ENCODE measurements around the gene B4GALT4.

Gene B4GALT4

GRCh38 chr3:119222391-119222790 lies 18.3 kb downstream of the B4GALT4 start:
- Histone ChIP-seq H3K9me3 (ENCODE audit: control insufficient read depth in 2 of 2, low read length in 2 of 2) (no peaks in the 10 kb centered on the region), H3K36me3 (ENCODE audit: control insufficient read depth in 2 of 2, insufficient read depth in 2 of 2, low read length in 2 of 2) (peaks cover 39 to 44% of the 10 kb centered on the region in 2 donors), H3K4me3 (ENCODE audit: low read length in 2 of 2) (no peak overlapping the region), H3K27me3 (ENCODE audit: control insufficient read depth in 1 of 2, insufficient read depth in 2 of 2, low read length in 2 of 2) (no peaks in the 10 kb centered on the region), H3K27ac (ENCODE audit: low read length) (no peak overlapping the region), H3K9ac (ENCODE audit: low read length in 2 of 2) (no peak overlapping the region), H3K4me1 (ENCODE audit: control insufficient read depth, insufficient read depth, low read length) (no peaks in the 10 kb centered on the region)

GRCh38 chr3:119221779-119222320 lies 18.8 kb downstream of the B4GALT4 start:
- Histone ChIP-seq H3K27me3 (ENCODE audit: control insufficient read depth in 1 of 2, insufficient read depth in 2 of 2, low read length in 2 of 2) (no peaks in the 10 kb centered on the region), H3K9me3 (ENCODE audit: control insufficient read depth in 2 of 2, low read length in 2 of 2) (no peaks in the 10 kb centered on the region), H3K9ac (ENCODE audit: low read length in 2 of 2) (no peak overlapping the region), H3K27ac (ENCODE audit: low read length) (no peak overlapping the region), H3K4me1 (ENCODE audit: control insufficient read depth, insufficient read depth, low read length) (no peaks in the 10 kb centered on the region), H3K4me3 (ENCODE audit: low read length in 2 of 2) (no peak overlapping the region), H3K36me3 (ENCODE audit: control insufficient read depth in 2 of 2, insufficient read depth in 2 of 2, low read length in 2 of 2) (peaks cover 39 to 47% of the 10 kb centered on the region in 2 donors)

DNA sequence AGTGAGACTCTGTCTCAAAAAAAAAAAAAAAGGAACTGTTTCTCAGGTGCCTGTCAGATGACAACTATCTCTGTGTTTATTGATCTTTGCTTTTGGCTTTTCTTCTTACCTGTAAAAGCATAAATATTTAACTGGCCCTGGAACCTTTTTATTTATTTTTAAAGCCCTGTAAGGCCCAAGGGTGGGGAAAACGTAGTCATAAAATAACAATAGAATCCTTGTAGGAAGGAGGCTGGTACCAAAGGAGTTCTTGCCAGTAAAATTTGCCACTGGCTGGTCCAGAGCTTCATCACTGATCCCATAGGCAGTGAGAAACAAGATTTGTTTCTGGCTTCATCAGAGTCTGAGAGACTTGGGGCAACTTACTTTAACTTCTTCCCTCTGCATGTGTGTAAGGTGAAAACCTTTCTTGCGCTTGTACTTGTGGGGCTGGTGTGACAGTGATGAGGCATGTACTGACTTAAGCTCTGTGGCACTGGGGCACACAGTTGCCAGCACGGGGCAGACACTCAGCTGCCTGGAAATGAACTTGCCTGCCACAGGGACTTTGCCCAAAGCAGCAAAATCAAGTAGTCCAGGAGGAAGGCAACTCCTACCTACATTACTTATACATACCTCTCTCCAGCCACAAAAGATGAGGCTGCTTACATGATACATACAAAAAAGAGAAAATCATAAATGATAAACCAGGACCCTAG lies 19.6 kb downstream of the B4GALT4 start:
- no peaks in the 10 kb centered on the region for H3K9me3 ChIP-seq (ENCODE audit: control insufficient read depth in 2 of 2, low read length in 2 of 2)
- peaks cover 38 to 42% of the 10 kb centered on the region in 2 donors for H3K36me3 ChIP-seq (ENCODE audit: control insufficient read depth in 2 of 2, insufficient read depth in 2 of 2, low read length in 2 of 2)
- H3K4me1 ChIP-seq (ENCODE audit: control insufficient read depth, insufficient read depth, low read length), result no peaks in the 10 kb centered on the region
- no peak overlapping the region for H3K9ac ChIP-seq (ENCODE audit: low read length in 2 of 2)
- no peaks in the 10 kb centered on the region for H3K27me3 ChIP-seq (ENCODE audit: control insufficient read depth in 1 of 2, insufficient read depth in 2 of 2, low read length in 2 of 2)
- no peak overlapping the region for H3K4me3 ChIP-seq (ENCODE audit: low read length in 2 of 2)
- H3K27ac ChIP-seq (ENCODE audit: low read length), result no peak overlapping the region

GRCh38 chr3:119220198-119220597 lies 20.5 kb downstream of the B4GALT4 start:
- Histone ChIP-seq H3K4me3 (ENCODE audit: low read length in 2 of 2) (no peak overlapping the region), H3K27ac (ENCODE audit: low read length) (no peak overlapping the region), H3K9ac (ENCODE audit: low read length in 2 of 2) (no peak overlapping the region), H3K9me3 (ENCODE audit: control insufficient read depth in 2 of 2, low read length in 2 of 2) (no peaks in the 10 kb centered on the region), H3K4me1 (ENCODE audit: control insufficient read depth, insufficient read depth, low read length) (no peaks in the 10 kb centered on the region), H3K27me3 (ENCODE audit: control insufficient read depth in 1 of 2, insufficient read depth in 2 of 2, low read length in 2 of 2) (no peaks in the 10 kb centered on the region), H3K36me3 (ENCODE audit: control insufficient read depth in 2 of 2, insufficient read depth in 2 of 2, low read length in 2 of 2) (peaks cover 36 to 47% of the 10 kb centered on the region in 2 donors)

- H3K27ac ChIP-seq (ENCODE audit: low read length), result no peak overlapping the region
- no peak overlapping the region for H3K9ac ChIP-seq (ENCODE audit: low read length in 2 of 2)
- H3K27me3 ChIP-seq (ENCODE audit: control insufficient read depth in 1 of 2, insufficient read depth in 2 of 2, low read length in 2 of 2), result no peaks in the 10 kb centered on the region
- H3K4me3 ChIP-seq (ENCODE audit: low read length in 2 of 2), result no peak overlapping the region
- H3K9me3 ChIP-seq (ENCODE audit: control insufficient read depth in 2 of 2, low read length in 2 of 2), result no peaks in the 10 kb centered on the region
- no peaks in the 10 kb centered on the region for H3K4me1 ChIP-seq (ENCODE audit: control insufficient read depth, insufficient read depth, low read length)
- H3K36me3 ChIP-seq (ENCODE audit: control insufficient read depth in 2 of 2, insufficient read depth in 2 of 2, low read length in 2 of 2), result peaks cover 43 to 50% of the 10 kb centered on the region in 2 donors
These were observed 21.6 kb downstream of the B4GALT4 start for GRCh38 chr3:119219069-119219468.

GRCh38 chr3:119211803-119212202 lies 28.9 kb downstream of the B4GALT4 start:
- Histone ChIP-seq H3K4me1 (ENCODE audit: control insufficient read depth, insufficient read depth, low read length) (no peaks in the 10 kb centered on the region), H3K9ac (ENCODE audit: low read length in 2 of 2) (no peak overlapping the region), H3K4me3 (ENCODE audit: low read length in 2 of 2) (no peak overlapping the region), H3K9me3 (ENCODE audit: control insufficient read depth in 2 of 2, low read length in 2 of 2) (no peaks in the 10 kb centered on the region), H3K36me3 (ENCODE audit: control insufficient read depth in 2 of 2, insufficient read depth in 2 of 2, low read length in 2 of 2) (peaks cover 17 to 27% of the 10 kb centered on the region in 2 donors), H3K27ac (ENCODE audit: low read length) (no peak overlapping the region), H3K27me3 (ENCODE audit: control insufficient read depth in 1 of 2, insufficient read depth in 2 of 2, low read length in 2 of 2) (no peaks in the 10 kb centered on the region)

DNA sequence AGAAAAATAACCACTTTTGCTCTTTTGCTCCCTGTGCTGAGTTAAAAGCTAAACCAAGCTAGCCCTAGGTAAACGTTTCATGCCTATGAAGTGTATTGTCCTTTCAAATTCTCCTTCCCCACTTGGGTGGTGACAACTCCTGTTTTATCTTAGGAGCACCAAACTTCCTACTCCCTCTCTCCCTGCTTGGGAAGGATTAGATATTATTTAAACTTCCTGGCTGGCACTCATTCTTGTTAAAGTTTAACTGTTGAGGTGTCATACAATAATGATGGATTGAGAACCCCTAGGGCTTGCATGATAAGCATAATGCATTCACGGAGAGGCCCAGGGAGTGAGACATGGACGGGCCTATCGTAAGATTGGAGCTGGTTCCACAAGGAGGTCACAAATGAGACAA lies 29.5 kb downstream of the B4GALT4 start:
- no peak overlapping the region for H3K9ac ChIP-seq (ENCODE audit: low read length in 2 of 2)

GRCh38 chr3:119207512-119207875 lies 33.2 kb downstream of the B4GALT4 start:
- Histone ChIP-seq H3K4me1 (ENCODE audit: control insufficient read depth, insufficient read depth, low read length) (peaks cover 3% of the 10 kb centered on the region), H3K36me3 (ENCODE audit: control insufficient read depth in 2 of 2, insufficient read depth in 2 of 2, low read length in 2 of 2) (peaks cover 6 to 9% of the 10 kb centered on the region in 2 donors), H3K4me3 (ENCODE audit: low read length in 2 of 2) (no peak overlapping the region), H3K9me3 (ENCODE audit: control insufficient read depth in 2 of 2, low read length in 2 of 2) (no peaks in the 10 kb centered on the region), H3K27me3 (ENCODE audit: control insufficient read depth in 1 of 2, insufficient read depth in 2 of 2, low read length in 2 of 2) (no peaks in the 10 kb centered on the region), H3K27ac (ENCODE audit: low read length) (no peak overlapping the region), H3K9ac (ENCODE audit: low read length in 2 of 2) (no peak overlapping the region)

More for the DNA sequence above, 29.5 kb downstream of the B4GALT4 start:
- H3K27ac ChIP-seq (ENCODE audit: low read length), result no peak overlapping the region
- no peaks in the 10 kb centered on the region for H3K27me3 ChIP-seq (ENCODE audit: control insufficient read depth in 1 of 2, insufficient read depth in 2 of 2, low read length in 2 of 2)
- no peaks in the 10 kb centered on the region for H3K4me1 ChIP-seq (ENCODE audit: control insufficient read depth, insufficient read depth, low read length)
- peaks cover 17 to 26% of the 10 kb centered on the region in 2 donors for H3K36me3 ChIP-seq (ENCODE audit: control insufficient read depth in 2 of 2, insufficient read depth in 2 of 2, low read length in 2 of 2)
- H3K9me3 ChIP-seq (ENCODE audit: control insufficient read depth in 2 of 2, low read length in 2 of 2), result no peaks in the 10 kb centered on the region
- H3K4me3 ChIP-seq (ENCODE audit: low read length in 2 of 2), result no peak overlapping the region

DNA sequence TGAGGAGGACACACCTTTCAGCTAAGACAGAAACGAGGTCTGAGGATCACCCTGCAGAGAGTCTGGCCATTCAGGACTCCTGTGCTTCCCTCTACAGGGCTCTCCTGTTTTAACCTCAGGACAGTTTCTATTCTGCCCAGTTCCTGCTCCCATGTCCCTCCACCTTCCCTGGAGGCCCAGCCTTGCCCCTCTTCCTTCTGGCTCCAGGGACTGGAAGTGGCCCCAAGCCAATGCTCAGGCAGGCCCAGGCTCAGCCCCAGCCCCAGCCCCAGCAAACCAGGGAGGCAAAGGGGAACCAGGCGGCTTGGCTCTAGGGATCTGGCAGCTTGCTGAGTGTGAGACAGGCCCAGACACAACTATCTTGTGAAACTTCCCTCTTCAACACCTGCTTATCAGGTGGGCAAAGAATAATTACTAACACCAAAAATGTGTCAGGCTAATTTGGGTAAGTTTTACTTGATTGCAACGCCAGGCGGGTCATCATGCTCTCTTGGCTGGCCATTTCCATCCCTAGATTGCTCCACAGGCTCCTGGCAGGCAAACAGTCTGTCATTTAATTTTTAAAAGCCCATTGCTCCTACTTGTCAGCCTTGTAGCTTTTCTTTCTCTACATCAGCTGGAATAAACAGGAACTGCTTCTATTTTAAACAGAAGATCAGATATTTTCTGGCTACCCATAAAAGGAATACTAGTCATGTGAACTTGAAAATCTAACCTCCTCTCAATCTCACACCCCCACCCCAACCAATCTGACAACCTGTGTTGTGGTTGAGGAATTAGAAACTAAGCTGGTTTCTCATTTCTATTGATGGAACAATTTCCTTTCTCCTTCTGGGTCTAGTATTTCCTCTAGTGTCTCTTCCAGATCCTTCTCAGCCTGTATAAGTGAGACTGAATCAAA lies 33.8 kb downstream of the B4GALT4 start:
- Histone ChIP-seq H3K4me1 (ENCODE audit: control insufficient read depth, insufficient read depth, low read length) (peaks cover 3% of the 10 kb centered on the region), H3K36me3 (ENCODE audit: control insufficient read depth in 2 of 2, insufficient read depth in 2 of 2, low read length in 2 of 2) (peaks cover 1 to 8% of the 10 kb centered on the region in 2 donors), H3K4me3 (ENCODE audit: low read length in 2 of 2) (no peak overlapping the region), H3K9me3 (ENCODE audit: control insufficient read depth in 2 of 2, low read length in 2 of 2) (no peaks in the 10 kb centered on the region), H3K27ac (ENCODE audit: low read length) (no peak overlapping the region), H3K27me3 (ENCODE audit: control insufficient read depth in 1 of 2, insufficient read depth in 2 of 2, low read length in 2 of 2) (no peaks in the 10 kb centered on the region), H3K9ac (ENCODE audit: low read length in 2 of 2) (no peak overlapping the region)

DNA sequence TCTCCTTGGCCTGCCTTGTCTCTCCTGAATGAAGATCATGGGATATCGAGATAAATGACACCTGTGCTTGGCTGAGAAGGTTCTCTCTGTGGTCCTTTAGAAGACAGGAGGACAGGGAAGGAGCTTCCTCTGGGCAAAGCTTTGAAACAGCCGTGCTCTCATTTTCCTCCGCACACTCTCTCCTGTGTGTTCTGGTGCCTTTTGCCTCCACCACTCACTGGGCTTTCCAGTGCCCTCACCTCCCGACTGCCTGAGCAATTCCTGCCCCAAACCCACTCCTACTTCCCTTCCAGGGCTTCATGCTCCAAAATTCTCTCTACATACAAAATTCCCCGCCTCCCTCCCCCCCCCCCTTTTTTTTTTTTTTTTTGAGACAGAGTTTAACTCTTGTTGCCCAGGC lies 35.0 kb downstream of the B4GALT4 start:
- Histone ChIP-seq H3K4me1 (ENCODE audit: control insufficient read depth, insufficient read depth, low read length) (peaks cover 3% of the 10 kb centered on the region), H3K9ac (ENCODE audit: low read length in 2 of 2) (no peak overlapping the region)

More for the DNA sequence above, 35.0 kb downstream of the B4GALT4 start:
- no peak overlapping the region for H3K27ac ChIP-seq (ENCODE audit: low read length)
- H3K36me3 ChIP-seq (ENCODE audit: control insufficient read depth in 2 of 2, insufficient read depth in 2 of 2, low read length in 2 of 2), result peaks cover 0 to 3% of the 10 kb centered on the region in 2 donors
- H3K9me3 ChIP-seq (ENCODE audit: control insufficient read depth in 2 of 2, low read length in 2 of 2), result no peaks in the 10 kb centered on the region
- H3K4me3 ChIP-seq (ENCODE audit: low read length in 2 of 2), result no peak overlapping the region
- H3K27me3 ChIP-seq (ENCODE audit: control insufficient read depth in 1 of 2, insufficient read depth in 2 of 2, low read length in 2 of 2), result no peaks in the 10 kb centered on the region
